Fibroblast of pulmonary artery (primary cell): Measurements from ENCODE around the gene GLYR1.

Experiments used
- DNase-seq: peaks from one replicate; pipeline ENCODE4 v3.0.0-alpha.2; 2010; ENCODE audit warnings: low read depth
- H3K4me3 ChIP-seq: replicated peaks from 2 replicates; pipeline ENCODE4 v1.5.1; 2011; ENCODE audit warnings: low read depth, mild to moderate bottlenecking, control low read depth, low read length, moderate library complexity
- TF ChIP-seq, protein P1 (sequence below): IDR thresholded peaks from 2 replicates; pipeline ENCODE4 v1.5.1; 2011; ENCODE audit warnings: mild to moderate bottlenecking, control low read depth, low read length, inconsistent platforms; ENCODE audit errors: missing control alignments

Gene GLYR1

DNA sequence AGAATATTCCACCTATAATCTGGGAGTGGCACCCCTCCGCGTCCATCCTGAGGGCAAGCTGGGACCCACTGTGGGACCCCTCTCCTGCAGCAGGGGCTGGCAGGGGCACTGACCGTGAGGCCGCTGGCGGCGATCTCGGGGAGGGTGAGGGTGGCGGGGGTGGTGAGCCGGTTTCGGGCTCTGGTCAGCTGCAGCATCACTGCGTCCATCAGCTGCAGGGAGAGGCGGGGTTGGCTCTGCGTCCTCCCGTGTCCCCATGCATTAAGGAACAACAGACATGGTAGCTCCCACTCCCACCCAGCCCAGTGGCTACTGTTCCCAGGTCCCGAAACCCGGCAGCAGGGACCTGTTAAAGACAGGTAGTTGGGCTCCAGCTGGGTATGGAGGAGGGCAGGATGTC is 48.6 kb downstream of the GLYR1 start:
- TF ChIP-seq, protein P1, sequence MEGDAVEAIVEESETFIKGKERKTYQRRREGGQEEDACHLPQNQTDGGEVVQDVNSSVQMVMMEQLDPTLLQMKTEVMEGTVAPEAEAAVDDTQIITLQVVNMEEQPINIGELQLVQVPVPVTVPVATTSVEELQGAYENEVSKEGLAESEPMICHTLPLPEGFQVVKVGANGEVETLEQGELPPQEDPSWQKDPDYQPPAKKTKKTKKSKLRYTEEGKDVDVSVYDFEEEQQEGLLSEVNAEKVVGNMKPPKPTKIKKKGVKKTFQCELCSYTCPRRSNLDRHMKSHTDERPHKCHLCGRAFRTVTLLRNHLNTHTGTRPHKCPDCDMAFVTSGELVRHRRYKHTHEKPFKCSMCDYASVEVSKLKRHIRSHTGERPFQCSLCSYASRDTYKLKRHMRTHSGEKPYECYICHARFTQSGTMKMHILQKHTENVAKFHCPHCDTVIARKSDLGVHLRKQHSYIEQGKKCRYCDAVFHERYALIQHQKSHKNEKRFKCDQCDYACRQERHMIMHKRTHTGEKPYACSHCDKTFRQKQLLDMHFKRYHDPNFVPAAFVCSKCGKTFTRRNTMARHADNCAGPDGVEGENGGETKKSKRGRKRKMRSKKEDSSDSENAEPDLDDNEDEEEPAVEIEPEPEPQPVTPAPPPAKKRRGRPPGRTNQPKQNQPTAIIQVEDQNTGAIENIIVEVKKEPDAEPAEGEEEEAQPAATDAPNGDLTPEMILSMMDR = no peak
- H3K4me3 ChIP-seq = no peak overlapping the region
- no peak for DNase-seq

DNA sequence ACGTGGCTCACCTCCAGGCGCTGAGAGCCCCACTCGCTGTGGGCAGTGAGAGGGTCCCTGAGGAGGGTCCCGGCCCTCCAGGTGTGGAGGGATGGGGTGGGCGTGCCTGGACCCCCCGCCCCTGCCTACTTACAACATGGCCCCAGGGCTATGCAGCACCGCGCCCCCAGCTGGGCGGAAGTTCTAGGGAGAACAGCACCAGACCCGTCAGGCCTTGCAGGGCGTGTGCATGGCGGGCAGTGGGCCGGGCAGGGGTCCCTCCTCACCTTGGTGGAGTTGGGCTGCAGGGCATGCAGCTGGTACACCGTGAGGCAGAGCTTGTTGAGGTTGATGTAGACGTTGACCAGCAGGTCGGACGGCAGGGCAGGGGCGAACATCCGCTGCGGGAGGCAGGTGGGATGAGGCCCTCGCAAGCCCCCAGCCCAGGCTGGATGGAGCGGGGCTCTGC is 49.3 kb downstream of the GLYR1 start:
- TF ChIP-seq, protein P1 = no peak
- no peak overlapping the region for H3K4me3 ChIP-seq
- DNase-seq = no peak

GRCh38 chr16:4796982-4797804 is 49.9 kb downstream of the GLYR1 start:
- H3K4me3 ChIP-seq = no peak overlapping the region
- DNase-seq = no peak
- TF ChIP-seq, protein P1 = no peak

GRCh38 chr16:4795828-4796572 is 51.1 kb downstream of the GLYR1 start:
- no peak for DNase-seq
- TF ChIP-seq, protein P1 = no peak
- H3K4me3 ChIP-seq = no peak overlapping the region

- no peak for DNase-seq
- no peak within 1 kb of the TSS for H3K4me3 ChIP-seq
- TF ChIP-seq, protein P1 = no peak
Measured at GRCh38 chr16:4795181-4795827, 51.8 kb downstream of the GLYR1 start, which contains the start of gene SMIM22. Gene SMIM22 (plus strand): TSS chr16:4795369. CDS start chr16:4795735, 366 bp downstream.

- DNase-seq = no peak
- H3K4me3 ChIP-seq = no peak overlapping the region
- TF ChIP-seq, protein P1 = no peak
Measured at GRCh38 chr16:4792951-4793513, 54.1 kb downstream of the GLYR1 start.
